HCT116 (cell line): ENCODE measurements around the gene FRRS1L. TPM values are rescaled to one million over a fixed set of nuclear protein-coding genes. Genes with fewer than 3 reads are reported as not detected.

Experiments used
- ATAC-seq: fragments of 200-7000 bp; cut with Tn5 transposase; 2 replicates; pipeline ENCODE4 v1.9.1; 2020; ENCODE audit warnings: mild to moderate bottlenecking, moderate library complexity
- BruUV-seq: library from RNA; stranded (reverse); fragments of 400-500 nt; replicated peaks from 2 replicates; lab custom pipeline; 2021; lab: Mats Ljungman, UMichigan
- CTCF ChIA-PET: fragments of 300-600 bp; sonication (Branson Sonifier 250); formaldehyde crosslinking; loops from one replicate; lab custom pipeline; 2021; ENCODE audit warnings: antibody characterized with exemption; lab: Charles Lee
- POLR2A ChIA-PET: fragments of 300-600, 350-600 bp; sonication (Branson Sonifier 250); formaldehyde crosslinking; loops from one replicate; lab custom pipeline; 2021; ENCODE audit warnings: antibody characterized with exemption; lab: Charles Lee
- RAD21 ChIA-PET, 2 experiments: fragments of 300-600 bp; sonication (Branson Sonifier 250); formaldehyde crosslinking; loops; one replicate each; lab custom pipeline; 2023; ENCODE audit warnings: low total read pairs in 2 of 2; ENCODE audit not compliant: uncharacterized antibody in 2 of 2, unreplicated experiment in 2 of 2, low non-redundant PET in 1 of 2; lab: Charles Lee
- DNase-seq: peaks from one replicate; pipeline ENCODE4 v3.0.0-alpha.2; 2010; ENCODE audit warnings: low read depth, low spot score
- H2AFZ ChIP-seq: fragments of 200-600 bp; shearing (Covaris generic), sonication (generic); 2 replicates; pipeline ENCODE4 v1.6.1; 2017; ENCODE audit warnings: low read depth, mixed run types, mixed read lengths, antibody characterized with exemption, low read length; ENCODE audit not compliant: poor library complexity, severe bottlenecking
- H3K27ac ChIP-seq: 2 replicates; pipeline ENCODE4 v1.5.1; 2012; ENCODE audit warnings: low read depth, low read length
- H3K27me3 ChIP-seq: fragments of 200-600 bp; sonication (generic); 2 replicates; pipeline ENCODE4 v1.6.1; 2016; ENCODE audit warnings: mixed run types, low read length, mixed read lengths; ENCODE audit not compliant: insufficient read depth
- H3K36me3 ChIP-seq, 2 experiments: fragments of 200-500 bp in 1 of 2; fragments of 200-600 bp in 1 of 2; sonication (Bioruptor generic) in 1 of 2; sonication (generic) in 1 of 2; 2 replicates each; pipeline versions ENCODE4 v1.5.1 to v1.6.1; 2014 to 2016; ENCODE audit warnings: low read length in 2 of 2, inconsistent platforms in 1 of 2, mixed read lengths in 1 of 2, mixed run types in 1 of 2; ENCODE audit not compliant: insufficient read depth in 2 of 2, control insufficient read depth in 1 of 2
- H3K4me1 ChIP-seq, 2 experiments: fragments of 200-600 bp in 1 of 2; sonication (generic) in 1 of 2; 2 replicates each; pipeline versions ENCODE4 v1.5.1 to v1.6.1; 2012 to 2017; ENCODE audit warnings: low read length in 2 of 2, inconsistent platforms in 1 of 2, mild to moderate bottlenecking in 1 of 2, mixed read lengths in 1 of 2, mixed run types in 1 of 2, moderate library complexity in 1 of 2; ENCODE audit not compliant: insufficient read depth in 2 of 2, control insufficient read depth in 1 of 2
- H3K4me2 ChIP-seq: fragments of 200-600 bp; sonication (generic); 2 replicates; pipeline ENCODE4 v1.6.1; 2017; ENCODE audit warnings: mixed run types, low read length, mixed read lengths
- H3K4me3 ChIP-seq, 2 experiments: fragments of 200-600 bp in 1 of 2; sonication (generic) in 1 of 2; replicated peaks in 1 of 2; 2 replicates each; pipeline ENCODE4 v1.5.1; 2011 to 2016; ENCODE audit warnings: low read length in 2 of 2, control low read depth in 1 of 2, low read depth in 1 of 2, mild to moderate bottlenecking in 1 of 2, mixed read lengths in 1 of 2, mixed run types in 1 of 2
- H3K79me2 ChIP-seq: fragments of 200-600 bp; sonication (generic); 2 replicates; pipeline ENCODE4 v1.6.1; 2017; ENCODE audit warnings: mild to moderate bottlenecking, mixed run types, low read length, moderate library complexity, mixed read lengths; ENCODE audit not compliant: insufficient read depth
- H3K9ac ChIP-seq: fragments of 200-600 bp; sonication (generic); 2 replicates; pipeline ENCODE4 v1.6.1; 2016; ENCODE audit warnings: low read length, mixed read lengths
- H3K9me2 ChIP-seq: fragments of 200-600 bp; sonication (generic), shearing (Covaris generic); 2 replicates; pipeline ENCODE4 v1.6.1; 2017; ENCODE audit warnings: mixed run types, mild to moderate bottlenecking, moderate library complexity; ENCODE audit not compliant: insufficient read depth
- H3K9me3 ChIP-seq, 2 experiments: fragments of 200-500 bp in 1 of 2; fragments of 200-600 bp in 1 of 2; sonication (Bioruptor generic) in 1 of 2; sonication (generic) in 1 of 2; 2 replicates each; pipeline ENCODE4 v1.6.1; 2014 to 2017; ENCODE audit warnings: low read length in 2 of 2, mixed read lengths in 2 of 2, inconsistent platforms in 1 of 2, low read depth in 1 of 2, mild to moderate bottlenecking in 1 of 2, mixed run types in 1 of 2, moderate library complexity in 1 of 2; ENCODE audit not compliant: control insufficient read depth in 1 of 2, insufficient read depth in 1 of 2
- H4K20me1 ChIP-seq: fragments of 200-600 bp; sonication (generic), shearing (Covaris generic); 2 replicates; pipeline ENCODE4 v1.6.1; 2017; ENCODE audit warnings: mixed run types, mild to moderate bottlenecking, moderate library complexity; ENCODE audit not compliant: insufficient read depth
- RAD21 ChIP-seq: IDR thresholded peaks from 2 replicates; pipeline ENCODE4 v1.6.1; 2012; ENCODE audit warnings: low read depth, mild to moderate bottlenecking
- SP1 ChIP-seq: IDR thresholded peaks from 2 replicates; pipeline ENCODE4 v1.6.1; 2012; ENCODE audit warnings: low read depth
- TCF7L2 ChIP-seq: IDR thresholded peaks from 2 replicates; pipeline ENCODE4 v1.7.0; 2011; ENCODE audit warnings: borderline replicate concordance, inconsistent platforms; ENCODE audit not compliant: insufficient read depth, insufficient read length; ENCODE audit errors: extremely low read depth
- intact Hi-C: fragments of 100-400 bp; cut with micrococcal nuclease; formaldehyde crosslinking; loops from 2 replicates; pipeline ENCODE4 v1.10.0; 2022
- total RNA-seq: library from RNA; stranded (reverse); gene quantifications from one replicate; pipeline ENCODE4 v1.2.1, GENCODE V29; 2021; ENCODE audit not compliant: unreplicated experiment
- TF ChIP-seq, protein P1 (sequence below), 3 experiments: fragments of 200-600 bp in 1 of 3; sonication (generic) in 1 of 3; IDR thresholded peaks in 2 of 3; conservative IDR thresholded peaks in 1 of 3; 2 replicates each; pipeline ENCODE4 v1.5.1; 2012 to 2017; ENCODE audit warnings: low read depth in 2 of 3, low read length in 2 of 3, antibody characterized with exemption in 1 of 3, borderline replicate concordance in 1 of 3, control low read depth in 1 of 3, mild to moderate bottlenecking in 1 of 3, mixed read lengths in 1 of 3, mixed run types in 1 of 3, moderate library complexity in 1 of 3; ENCODE audit not compliant: insufficient read depth in 1 of 3
- TF ChIP-seq, protein P2 (sequence below): IDR thresholded peaks from 2 replicates; pipeline ENCODE4 v1.6.1; 2012

Gene FRRS1L
- total RNA-seq, 1 experiment from 2014 or later = not detected

GRCh38 chr9:109098171-109098959 lies 68.7 kb downstream of the FRRS1L start:
- TF ChIP-seq, protein P1, sequence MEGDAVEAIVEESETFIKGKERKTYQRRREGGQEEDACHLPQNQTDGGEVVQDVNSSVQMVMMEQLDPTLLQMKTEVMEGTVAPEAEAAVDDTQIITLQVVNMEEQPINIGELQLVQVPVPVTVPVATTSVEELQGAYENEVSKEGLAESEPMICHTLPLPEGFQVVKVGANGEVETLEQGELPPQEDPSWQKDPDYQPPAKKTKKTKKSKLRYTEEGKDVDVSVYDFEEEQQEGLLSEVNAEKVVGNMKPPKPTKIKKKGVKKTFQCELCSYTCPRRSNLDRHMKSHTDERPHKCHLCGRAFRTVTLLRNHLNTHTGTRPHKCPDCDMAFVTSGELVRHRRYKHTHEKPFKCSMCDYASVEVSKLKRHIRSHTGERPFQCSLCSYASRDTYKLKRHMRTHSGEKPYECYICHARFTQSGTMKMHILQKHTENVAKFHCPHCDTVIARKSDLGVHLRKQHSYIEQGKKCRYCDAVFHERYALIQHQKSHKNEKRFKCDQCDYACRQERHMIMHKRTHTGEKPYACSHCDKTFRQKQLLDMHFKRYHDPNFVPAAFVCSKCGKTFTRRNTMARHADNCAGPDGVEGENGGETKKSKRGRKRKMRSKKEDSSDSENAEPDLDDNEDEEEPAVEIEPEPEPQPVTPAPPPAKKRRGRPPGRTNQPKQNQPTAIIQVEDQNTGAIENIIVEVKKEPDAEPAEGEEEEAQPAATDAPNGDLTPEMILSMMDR (IDR thresholded peaks at IDR 0.05 in 2 of 3, conservative IDR thresholded peaks at IDR 0.05 in 1 of 3; ENCODE audit: borderline replicate concordance in 1 of 3, insufficient read depth in 1 of 3, low read depth in 2 of 3, low read length in 2 of 3) = peak in 2 of 3 experiments; percentile 27 to 31; a peak in 2 of 6 replicates
- peak; percentile 25; the same call in 1 of the 2 replicates for TF ChIP-seq RAD21
- TF ChIP-seq, protein P2, sequence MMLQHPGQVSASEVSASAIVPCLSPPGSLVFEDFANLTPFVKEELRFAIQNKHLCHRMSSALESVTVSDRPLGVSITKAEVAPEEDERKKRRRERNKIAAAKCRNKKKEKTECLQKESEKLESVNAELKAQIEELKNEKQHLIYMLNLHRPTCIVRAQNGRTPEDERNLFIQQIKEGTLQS = no peak
- peak; percentile 24; the same call in 1 of the 2 replicates for TF ChIP-seq SP1
- TF ChIP-seq TCF7L2 = no peak
- POLR2A ChIA-PET = no interaction called here
- H3K36me3 ChIP-seq = peaks cover 0 to 2% of the 10 kb centered on the region in 2 experiments; a peak in 1 of 4 replicates
- ATAC-seq (peak; percentile 83), DNase-seq (no peak)
- intact Hi-C loops = no loop called here
- RAD21 ChIA-PET = no interaction called here
- no peaks in the 10 kb centered on the region for H3K9me2 ChIP-seq
- H2AFZ ChIP-seq = no peak overlapping the region
- H3K9me3 ChIP-seq = no peaks in the 10 kb centered on the region
- H3K9ac ChIP-seq = no peak overlapping the region
- no TSS peak for BruUV-seq
- H4K20me1 ChIP-seq = 0 out of 2 replicates have a peak, but pooled peaks cover 5% of the 10 kb centered on the region
- no peaks in the 10 kb centered on the region for H3K27me3 ChIP-seq
- peaks cover 45 to 47% of the 10 kb centered on the region in 2 experiments for H3K4me1 ChIP-seq
- no peak overlapping the region for H3K4me3 ChIP-seq
- peak overlapping the region; percentile 34 for H3K4me2 ChIP-seq
- CTCF ChIA-PET = no interaction called here
- H3K27ac ChIP-seq = peak overlapping the region; percentile 52; the same call in 1 of the 2 replicates
- peaks cover 95% of the 10 kb centered on the region for H3K79me2 ChIP-seq
